Measurements from ENCODE around the gene CCDC182.
A peak's percentile ranks its signal among the peaks of the same experiment; 100 is the strongest.

The CCDC182 gene

DNA sequence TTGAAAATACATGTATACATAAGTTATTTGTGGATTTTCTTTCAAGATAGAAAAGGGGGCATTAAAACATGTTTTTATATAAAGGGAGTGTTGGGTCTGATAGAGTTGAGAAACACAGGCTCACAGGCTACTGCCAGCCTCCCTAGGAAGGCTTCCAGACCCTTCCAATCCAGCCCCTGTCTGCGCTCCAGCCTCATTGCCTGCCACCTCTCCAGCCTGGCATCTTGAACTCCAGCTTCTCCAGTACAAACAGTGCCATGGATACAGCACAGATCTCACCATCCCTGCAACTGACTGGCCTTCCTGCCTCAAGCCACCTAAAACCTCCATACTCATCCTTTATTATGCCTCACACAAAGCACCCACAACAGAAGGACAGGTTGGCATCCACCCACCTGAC, 40.7 kb downstream of the CCDC182 start:
- FAIRE-seq (no peak), DNase-seq (ENCODE audit: insufficient read length, low spot score) (no peak)

- no peak for FAIRE-seq
- no peak for DNase-seq (ENCODE audit: insufficient read length, low spot score)
Observed at GRCh38 chr17:57703273-57703672, 41.8 kb downstream of the CCDC182 start.

- DNase-seq (ENCODE audit: insufficient read length, low spot score) (no peak), FAIRE-seq (no peak)
Observed at GRCh38 chr17:57701124-57701523, 44.0 kb downstream of the CCDC182 start.

GRCh38 chr17:57699751-57700219, 45.3 kb downstream of the CCDC182 start:
- DNase-seq (ENCODE audit: insufficient read length, low spot score) = no peak
- FAIRE-seq = no peak

DNA sequence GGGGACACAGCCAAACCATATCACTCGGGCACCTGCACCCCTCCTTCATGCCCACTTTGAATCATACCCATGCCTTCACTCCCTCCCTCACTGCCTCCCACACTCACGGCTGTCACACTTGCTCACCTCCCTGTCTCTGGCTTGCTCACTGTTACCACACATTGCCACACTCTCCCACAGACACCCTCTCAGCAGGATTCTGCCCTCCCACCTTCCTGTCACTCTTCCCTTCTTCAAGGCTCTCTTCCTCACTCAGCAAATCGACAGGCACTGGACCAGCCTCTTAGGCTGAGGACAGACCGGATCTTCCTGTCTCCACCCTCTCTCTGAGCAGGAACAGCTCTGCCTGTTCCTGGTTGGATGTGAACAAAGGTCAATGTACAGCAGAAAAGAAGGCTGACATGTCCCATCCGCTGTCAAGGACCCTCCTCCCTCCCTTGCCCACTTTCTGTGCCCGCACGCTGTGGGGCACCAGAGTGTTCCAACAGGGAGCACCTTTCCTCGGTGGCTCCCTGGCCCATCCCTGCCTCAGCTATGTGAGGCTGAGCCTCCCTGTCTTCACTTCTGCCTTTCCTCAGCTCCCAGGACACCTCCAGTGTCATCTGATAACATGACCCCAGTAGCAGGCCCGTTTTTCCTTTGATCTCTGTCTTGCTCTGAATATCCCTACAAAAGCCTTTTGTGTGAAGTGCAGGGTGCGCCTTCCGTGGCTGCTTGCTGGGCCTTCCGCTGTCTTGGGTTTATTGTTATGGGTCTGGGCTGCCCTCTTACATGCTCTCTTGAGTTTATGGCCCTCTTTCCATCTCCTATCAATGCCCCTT, 47.0 kb downstream of the CCDC182 start:
- FAIRE-seq = peak; percentile 58

GRCh38 chr17:57697197-57697596, 47.9 kb downstream of the CCDC182 start:
- peak; percentile 36 for FAIRE-seq

More for the DNA sequence above, 47.0 kb downstream of the CCDC182 start:
- no peak for DNase-seq (ENCODE audit: insufficient read length, low spot score)

DNA sequence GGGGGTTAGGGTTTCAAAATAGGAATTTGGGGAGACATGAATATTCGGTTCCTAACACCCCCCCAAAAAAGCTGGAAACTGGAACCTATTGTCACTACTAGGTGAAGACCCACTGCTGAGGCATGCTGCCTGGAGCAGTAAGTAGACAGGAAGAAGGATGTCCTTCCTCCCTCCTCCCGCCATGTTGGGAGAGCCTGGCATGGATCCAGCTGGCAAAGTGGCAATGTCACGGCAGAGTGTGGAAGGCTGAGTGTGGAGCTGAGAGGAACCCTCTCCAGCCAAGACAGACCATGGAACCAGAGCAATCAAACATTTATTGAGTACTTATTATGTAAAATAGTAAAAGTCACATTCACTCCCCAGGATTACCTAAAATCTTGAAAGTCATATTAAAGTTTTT, 49.0 kb downstream of the CCDC182 start:
- DNase-seq (ENCODE audit: insufficient read length, low spot score) = no peak
- FAIRE-seq = no peak

More at GRCh38 chr17:57697197-57697596, 47.9 kb downstream of the CCDC182 start:
- no peak for DNase-seq (ENCODE audit: insufficient read length, low spot score)
